Stimulated activated naive CD4-positive, alpha-beta T cell treated with Interleukin-2 at 50 U/mL for 16 hours (primary cell): ENCODE data around the gene QKI.
"Not testable (repeated sequence)": the region's sequence is repeated elsewhere in the genome, so short reads cannot be mapped to it uniquely, and the experiment has no call there.

Experiments used
- DNase-seq: peaks from one replicate; lab custom pipeline; 2025; lab: John Stamatoyannopoulos, UW

The QKI gene

DNA sequence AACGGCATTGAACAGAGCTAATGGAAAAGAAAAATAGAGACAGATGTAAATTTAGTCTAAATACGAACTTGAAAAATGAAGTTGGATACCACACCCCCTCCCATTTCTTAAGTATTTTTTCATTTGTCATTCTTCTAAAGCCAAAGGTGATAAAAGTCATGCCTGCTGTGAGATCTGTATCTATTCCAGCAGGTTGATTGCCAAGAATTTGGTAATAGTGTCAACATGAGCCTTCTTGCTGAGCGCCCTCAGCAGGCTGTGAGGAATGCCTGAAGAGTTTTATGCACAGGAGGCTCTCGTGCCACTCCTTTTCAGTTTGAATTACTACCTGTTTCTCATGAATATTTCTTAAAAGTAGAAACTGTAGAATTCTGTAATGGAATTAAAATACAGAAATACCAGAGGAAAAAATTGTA, 165.4 kb downstream of the QKI start:
- DNase-seq, result no peak

DNA sequence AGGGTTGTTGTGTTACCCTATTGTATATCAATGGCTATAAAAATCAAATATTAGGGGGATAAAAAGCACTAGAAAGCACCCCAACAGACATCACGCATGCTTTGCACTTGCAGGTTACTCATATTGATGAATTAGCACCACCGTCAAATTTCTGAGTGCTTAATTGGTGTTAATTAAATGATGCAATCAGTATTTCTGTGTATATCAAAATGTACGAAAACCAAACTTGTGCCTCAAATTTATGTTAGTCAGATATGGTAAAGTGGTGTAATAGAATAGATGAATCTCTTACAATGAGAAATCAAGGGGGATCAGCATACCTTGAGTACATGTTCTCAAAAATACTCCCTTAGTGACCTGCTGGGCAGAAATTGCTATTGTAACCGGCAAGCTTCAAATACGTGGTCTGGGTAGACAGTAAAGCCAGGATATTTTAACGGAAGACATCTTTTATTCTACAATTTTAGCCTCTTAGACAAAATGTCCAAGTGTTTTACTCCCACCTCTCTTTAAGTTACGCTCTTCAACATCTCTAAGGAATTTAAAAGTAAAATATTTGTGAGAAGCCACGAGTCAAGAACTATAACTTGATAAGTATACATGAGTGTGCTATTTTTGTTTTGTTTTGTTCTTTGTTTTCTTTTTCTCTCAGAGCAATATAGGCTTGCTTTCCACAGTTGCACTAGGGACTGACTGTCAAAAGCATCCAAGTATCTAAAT, 166.0 kb downstream of the QKI start:
- no peak for DNase-seq

DNA sequence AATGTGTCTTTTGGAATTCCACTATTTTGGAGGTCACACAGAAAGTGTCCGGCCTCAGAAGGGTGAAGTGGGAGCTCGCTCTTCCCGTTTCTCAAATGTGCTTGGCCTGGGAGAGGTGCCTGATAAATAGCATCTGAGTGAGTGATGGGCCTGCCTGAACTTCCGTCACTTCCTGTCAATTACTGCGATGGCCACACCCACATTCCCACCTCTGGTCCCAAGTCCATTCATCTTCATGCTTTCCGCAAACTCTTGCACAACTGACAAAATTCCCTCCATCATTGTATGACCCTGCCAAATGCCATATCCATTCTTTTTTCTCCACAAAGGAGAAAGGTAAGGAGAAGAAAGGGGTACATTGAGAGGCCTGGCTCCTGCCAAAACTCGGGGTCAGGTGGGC, 169.0 kb downstream of the QKI start:
- no peak for DNase-seq

DNA sequence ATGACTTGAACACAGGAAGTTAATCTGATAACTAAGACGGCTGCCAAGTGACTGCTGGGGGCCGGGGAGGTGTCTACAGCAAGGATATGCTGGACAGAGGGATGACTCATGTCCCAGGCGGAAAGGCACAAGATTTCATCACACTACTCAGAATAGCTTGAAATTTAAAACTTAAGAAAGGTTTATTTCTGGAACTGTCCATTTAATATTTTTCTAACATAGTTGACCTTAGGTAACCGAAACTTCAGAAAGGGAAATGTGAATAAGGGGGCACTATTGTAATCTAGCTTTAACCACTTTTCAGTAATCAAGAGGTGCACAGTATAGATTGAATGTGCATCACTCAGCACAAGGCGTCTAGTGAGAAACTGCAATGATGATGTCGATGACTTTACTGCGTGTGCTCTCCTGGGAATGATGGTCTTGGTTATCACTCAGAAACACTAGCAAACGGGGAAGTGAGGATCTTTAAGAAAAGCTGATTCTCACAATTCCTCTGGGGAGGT, 171.5 kb downstream of the QKI start:
- no peak for DNase-seq

DNA sequence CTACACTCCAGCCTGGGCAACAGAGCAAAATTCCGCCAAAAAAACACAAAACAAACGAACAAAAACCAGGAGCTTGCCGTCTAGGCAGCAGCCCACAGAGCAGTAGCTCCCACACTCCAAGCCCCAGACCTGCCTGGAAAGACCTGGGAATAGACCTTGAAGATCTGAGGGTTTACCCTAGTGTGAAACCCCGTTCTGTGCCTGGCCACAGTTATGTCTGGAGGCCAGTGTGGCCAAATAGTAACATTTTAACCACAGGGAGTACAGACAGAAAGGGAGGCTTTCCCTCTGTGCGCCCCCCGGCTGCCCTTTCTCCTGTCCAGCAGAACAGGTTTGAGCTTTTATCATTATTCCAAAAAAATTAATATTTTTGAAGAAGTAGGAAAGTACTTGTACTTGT, 172.4 kb downstream of the QKI start:
- no peak for DNase-seq

DNA sequence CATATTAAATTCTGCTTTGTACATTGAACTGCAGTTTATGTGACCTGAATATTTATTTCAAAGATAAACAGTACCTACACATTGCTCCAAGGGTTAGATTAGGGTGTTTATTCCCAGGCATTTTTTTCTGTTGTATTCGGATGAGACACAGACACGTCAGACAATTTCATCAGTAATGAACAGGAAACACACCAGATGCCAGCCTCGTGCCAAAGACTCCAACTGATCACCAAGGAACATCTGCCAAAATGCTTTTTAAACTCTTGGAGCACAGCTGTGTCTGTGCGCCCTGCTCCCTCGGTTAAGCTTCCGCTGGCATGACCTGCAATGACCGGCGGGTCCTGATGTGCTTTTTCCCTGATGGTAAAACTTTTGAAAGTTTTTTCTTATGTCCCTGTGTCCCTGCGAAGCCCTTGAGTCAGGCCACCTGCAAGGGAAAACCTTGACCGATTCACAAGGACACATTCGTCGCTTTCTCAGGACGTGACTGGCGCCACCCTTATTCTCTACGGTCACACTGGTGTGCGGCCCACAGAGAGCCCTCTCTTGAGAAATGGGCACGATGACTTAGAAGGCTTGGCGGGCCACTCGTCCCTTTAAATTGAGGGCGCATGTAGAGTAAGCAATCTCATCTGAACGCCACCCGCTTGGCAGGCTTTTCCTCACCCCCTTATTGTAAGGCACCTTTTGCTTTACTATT, 173.9 kb downstream of the QKI start:
- DNase-seq, result no peak

DNA sequence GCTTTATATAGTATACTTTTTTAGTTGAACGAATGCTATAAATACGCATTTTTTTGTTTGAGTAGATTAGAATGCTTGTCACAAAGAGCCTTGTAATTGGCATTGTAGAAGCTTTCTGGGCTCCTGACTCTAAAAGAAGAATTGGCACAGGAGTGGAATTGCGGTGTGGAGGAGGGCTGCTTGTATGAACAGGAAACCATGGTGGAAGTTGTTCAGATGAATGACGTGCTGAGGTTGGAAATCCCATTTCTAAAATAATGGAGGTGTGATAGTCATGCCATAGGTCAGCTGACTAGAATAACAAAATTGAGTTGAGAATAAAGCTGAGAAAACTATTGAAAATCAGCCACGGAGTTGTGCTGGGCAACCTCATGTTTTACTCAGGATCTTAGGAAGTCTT, 174.9 kb downstream of the QKI start:
- DNase-seq, result no peak

DNA sequence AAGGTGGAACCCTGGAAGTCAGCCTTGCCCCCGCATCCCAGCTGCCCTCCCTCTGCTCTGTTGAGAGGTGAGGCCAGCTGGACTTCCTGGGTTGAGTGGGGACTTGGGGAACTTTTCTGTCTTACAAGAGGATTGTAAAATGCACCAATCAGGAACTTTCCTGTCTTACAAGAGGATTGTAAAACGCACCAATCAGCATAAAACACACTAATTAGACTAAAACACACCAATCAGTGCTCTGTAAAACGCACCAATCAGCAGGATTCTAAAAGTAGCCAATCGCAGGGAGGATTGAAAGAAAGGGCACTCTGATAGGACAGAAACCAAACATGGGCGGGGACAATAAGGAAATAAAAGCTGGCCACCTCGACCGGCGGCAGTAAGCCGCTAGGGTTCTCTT, 175.6 kb downstream of the QKI start:
- not testable (repeated sequence) for DNase-seq

DNA sequence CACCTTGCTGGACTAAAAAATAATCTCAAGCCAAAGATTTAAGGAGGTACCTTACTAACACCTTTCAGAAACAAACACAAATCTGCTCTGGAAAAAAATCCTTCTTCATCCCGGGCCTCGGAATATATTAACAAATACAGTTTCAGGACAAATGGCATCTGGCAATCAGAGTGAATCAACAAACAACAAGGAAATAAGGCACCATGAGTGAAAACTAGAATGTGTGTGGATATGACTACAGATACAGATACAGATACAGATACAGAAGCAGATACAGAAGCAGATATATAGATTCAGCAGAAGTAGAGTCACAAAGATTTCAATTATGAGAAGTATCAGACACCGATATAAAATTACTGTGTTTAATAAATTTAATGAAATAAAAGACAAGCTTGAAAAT, 178.4 kb downstream of the QKI start:
- DNase-seq, result no peak

DNA sequence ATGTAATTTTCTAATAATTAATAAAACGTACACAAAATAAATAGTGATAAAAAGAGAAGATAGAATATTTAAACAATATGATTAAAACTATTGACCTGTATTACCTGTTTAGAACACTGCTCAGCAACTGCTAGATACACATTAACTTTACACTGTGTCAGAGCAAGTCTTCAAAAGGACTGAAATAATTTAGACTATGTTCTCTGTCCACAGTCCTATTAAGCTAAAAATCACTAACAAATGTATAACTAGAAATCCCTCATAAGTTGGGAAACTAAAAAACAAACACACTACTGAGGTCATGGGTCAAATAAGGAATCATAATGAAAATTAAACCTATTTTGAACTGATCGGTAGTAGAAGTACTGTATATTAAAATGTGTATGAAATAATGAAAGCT, 181.7 kb downstream of the QKI start:
- no peak for DNase-seq

DNA sequence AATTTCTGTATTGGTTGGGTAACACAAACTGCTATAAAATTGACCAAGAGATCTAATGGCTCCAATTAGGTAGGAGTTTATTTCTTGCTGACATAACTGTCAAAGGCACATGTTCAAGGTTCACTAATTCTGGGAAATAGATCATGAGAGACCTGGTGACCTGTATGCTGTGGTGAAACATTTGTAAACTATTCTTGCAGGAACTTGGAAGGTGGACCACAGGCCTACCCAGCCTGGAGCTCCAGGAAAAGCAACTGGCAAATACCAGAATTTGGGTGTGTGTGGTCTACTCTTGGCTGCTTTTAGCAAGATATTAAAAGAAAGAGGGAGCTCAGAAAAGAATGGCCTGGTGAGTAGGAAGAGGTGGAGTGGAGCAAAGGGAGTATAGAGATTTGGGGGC, 184.6 kb downstream of the QKI start:
- DNase-seq, result no peak

DNA sequence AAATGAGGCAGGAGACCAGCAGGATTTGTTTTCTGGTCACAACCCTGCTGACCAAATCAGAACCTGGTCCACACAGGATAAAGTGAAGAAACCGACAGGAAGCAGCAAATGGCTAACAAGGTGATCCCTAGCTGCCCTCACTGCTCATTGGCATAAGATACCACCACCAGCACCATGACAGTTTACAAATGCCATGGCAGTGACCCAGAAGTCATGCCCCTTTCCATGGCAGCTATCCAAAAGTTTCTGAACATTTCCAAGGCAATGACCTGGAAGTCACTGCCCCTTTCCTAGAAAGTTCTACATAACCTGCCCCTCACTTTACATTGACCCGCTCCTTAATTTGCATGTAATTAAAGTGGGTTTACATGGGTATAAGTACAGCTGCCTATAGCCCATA, 185.2 kb downstream of the QKI start:
- DNase-seq, result no peak

DNA sequence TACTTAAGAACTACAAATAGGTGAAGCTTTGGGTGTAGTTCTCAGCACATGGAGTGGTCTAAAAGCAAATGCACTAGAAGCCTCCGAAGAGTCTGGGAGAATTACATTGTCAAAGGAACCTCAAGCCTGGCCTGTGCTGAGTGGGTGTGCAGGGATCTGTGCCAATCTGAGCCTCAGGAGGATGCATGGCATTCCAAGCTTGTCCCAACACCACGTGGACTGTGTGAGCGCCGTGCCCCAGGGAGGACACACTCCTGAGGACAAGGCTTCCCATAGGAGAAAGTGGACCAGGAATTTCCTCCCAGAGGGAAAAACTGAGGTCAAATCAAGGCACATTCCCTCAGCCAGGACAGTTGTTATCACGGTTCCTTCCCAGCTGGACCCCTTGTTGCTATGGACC, 185.8 kb downstream of the QKI start:
- DNase-seq, result no peak

DNA sequence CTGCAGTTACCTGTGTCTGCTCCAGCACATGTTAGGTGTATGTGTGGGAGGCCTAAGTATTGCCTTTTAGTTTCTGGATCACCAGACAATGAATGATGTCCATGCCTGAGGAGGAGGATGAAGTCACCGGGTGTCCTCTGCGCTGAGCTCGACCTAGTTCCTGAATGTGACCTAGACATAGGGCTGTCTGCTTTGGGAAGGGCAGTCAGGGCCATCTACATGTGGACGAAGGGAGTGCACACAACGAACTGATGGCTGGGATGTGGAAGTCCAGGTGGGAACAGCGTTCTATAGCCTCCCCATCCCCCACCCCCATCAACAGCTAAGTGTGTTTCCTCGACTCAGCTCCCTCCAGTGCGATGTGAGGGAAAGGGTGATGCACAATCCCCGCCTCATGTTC, 186.3 kb downstream of the QKI start:
- no peak for DNase-seq

DNA sequence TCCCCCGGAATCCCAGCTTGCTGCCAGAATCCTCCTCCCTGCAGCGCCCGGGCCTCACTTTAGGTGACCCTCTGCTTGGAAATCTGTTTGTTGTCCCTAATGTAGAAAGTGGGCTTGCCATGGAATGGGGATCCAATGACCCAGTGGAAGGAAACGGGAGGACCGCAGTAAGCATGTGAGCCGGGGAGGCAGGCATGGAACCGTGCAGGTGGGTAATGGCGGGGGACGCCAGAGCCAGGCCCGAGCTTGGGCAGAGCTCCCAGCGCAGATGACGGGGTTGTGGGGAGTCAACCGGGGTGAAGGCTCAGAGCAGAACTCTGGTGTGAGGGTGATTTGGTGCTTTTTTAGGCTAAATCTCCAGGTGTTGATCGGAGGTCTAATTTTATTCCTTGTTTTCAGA, 188.3 kb downstream of the QKI start:
- no peak for DNase-seq

DNA sequence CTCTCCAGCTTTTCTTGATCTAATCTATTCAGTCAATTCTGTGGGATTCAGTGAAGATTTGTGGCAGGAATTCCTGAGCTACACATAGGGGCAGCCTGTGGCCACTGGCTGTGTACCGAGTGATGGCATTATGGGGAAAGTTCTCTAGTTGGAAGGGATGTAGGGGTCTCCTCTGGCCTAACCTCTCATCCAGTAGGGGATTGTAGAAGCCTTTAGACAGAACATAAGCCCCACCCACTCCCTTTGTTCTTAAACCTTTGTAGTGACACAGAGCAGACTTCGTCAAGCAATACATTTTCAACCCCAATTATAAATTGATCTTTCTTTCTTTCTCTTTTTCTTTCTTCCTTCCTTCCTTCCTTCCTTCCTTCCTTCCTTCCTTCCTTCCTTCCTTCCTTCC, 188.9 kb downstream of the QKI start:
- DNase-seq, result no peak

DNA sequence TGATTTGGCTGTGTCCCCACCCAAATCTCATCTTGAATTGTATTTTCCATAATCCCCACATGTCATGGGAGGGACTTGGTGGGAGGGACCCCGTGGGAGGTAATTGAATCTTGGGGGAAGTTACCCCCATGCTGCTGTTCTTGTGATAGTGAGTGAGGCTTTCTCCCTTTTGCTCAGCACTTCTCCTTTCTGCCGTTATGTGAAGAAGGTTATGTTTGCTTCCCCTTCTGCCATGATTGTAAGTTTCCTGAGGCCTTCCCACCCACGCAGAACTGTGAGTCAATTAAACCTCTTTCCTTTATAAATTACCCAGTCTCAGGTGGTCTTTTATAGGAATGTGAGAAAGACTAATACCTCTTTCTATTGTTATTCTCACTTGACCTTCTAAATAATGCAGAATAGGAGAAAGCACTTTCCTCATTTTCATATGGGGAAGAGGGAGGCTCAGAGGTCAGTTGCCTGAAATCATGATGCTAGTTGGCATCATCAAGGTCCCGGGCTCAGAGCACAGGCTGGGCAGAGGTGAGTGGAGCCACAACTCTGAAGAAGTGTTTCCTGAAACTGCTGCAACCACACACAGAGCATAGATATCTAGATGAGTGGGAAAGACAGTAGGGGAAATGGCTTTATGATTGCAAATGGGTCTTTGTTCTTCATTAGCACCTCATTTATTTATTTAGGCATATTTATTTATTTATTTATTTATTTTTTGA, 191.0 kb downstream of the QKI start:
- DNase-seq, result no peak

DNA sequence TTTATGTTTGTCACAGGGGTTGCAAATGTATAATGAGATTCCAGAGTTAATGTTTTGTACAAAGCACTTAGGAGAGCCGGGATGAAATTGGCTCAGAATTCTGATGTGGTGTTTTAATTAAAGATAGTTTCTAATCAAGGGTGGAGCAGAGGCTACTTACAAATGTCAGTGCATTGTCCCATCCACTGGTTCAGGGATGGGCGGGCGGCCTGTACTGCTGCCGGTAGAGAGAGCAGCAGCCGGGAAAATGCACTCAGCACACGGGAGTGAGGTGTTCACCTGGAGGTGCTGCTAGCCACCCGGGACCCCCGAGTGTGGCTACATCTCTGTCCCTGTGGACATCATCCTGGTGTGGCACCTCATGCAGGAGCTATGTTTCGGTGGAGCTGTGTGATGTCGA, 193.3 kb downstream of the QKI start:
- no peak for DNase-seq

DNA sequence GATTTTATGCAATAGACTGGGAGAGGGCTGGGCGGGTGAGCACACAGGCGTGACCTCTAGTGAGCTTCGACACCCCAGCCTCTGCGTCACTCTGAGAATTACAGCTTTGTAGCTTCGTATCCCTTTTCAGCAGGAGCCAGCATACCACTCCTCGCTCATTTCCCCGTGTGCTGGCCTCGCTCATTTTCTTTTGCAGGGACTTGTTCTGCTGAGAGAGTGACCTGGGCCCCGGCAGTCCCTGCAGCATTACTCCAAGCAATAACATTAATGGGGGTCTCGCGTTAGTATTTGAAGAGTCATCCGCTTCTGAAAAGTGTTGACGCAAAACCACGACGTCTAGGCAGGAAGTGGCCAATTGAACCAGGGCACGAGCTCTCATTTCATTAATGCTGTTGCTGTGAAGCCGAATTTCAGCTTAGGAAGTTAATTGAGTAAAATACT, 193.7 kb downstream of the QKI start:
- no peak for DNase-seq

DNA sequence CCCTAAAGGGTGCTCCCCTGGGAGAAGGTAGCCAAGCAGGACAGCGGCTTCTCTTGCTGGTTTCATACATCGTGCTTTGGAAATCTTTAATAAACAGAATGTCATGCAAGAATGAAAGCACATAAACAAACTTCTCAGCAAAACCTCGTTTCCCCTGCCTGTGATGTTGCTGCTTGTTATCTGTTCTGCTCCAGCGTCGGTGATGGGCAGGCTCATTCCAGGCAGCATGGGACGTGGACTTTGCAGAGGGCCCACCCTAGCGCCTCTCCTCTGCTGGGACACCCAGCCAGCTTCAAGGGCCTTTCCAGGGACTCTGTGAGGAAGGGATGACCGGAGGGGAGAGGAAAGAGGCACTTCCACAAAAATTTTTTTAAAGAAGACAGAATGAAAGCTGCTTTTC, 197.7 kb downstream of the QKI start:
- DNase-seq, result no peak

DNA sequence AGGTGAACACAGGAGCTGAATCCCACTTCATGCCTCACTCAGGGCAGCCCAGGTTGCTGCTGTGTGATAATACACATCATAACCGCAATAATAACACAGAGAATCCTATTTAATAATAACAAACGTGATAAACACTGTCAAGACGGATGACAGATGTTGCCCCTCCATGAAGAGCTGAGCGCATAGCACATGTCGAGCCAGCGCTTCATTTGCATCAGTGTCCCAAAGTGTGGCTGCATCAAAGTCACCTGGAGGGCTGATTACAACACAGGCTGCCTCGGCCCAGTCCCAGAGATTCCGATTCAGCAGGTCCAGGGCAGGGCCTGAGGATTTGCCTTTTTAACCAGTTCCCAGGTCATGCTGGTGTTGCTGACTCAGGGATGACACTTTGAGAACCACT, 198.5 kb downstream of the QKI start:
- DNase-seq, result no peak

DNA sequence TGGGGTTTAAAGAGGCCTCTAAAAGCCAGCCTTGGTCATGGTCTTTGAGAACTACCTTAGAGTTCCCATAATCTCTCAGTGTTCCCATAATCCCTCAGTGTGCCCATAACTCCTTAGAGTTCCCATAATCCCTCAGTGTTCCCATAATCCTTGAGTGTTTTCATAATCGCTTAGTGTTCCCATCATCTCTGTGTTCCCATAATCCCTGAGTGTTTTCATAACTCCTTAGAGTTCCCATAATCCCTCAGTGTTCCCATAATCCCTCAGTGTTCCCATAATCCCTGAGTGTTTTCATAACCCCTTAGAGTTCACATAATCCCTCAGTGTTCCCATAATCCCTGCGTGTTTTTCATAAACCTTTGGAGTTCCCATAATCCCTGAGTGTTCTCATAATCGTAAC, 199.2 kb downstream of the QKI start:
- no peak for DNase-seq

DNA sequence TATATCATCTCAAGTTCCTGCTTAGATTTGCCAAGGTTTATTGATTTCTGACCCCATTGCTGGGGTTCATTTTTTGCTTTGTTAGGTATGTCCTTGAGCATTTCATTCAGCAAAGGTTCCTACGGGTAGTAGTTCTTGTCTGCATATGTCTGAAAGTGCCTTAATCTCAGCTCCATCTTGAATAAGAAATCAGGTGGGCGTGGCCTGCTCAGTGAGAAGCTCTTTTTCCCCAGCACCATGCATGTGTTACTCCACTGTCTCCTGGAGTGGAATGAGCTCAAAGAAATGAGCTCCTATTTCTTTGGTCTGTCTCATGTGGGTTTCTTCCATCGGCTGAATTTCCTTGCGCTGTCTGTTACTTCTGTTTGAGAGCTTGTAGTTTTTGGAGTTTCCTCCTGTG, 201.9 kb downstream of the QKI start:
- no peak for DNase-seq
